Thyroid gland (tissue), 4 donors: Measurements from ENCODE around the gene AP1S3.

Experiments used
- POLR2A ChIP-seq, 2 donors: fragments of 450-650 bp; IDR thresholded peaks; one replicate each; pipeline ENCODE4 v1.6.1; 2017; ENCODE audit warnings: antibody characterized with exemption in 2 of 2, mild to moderate bottlenecking in 2 of 2, moderate library complexity in 1 of 2
- TF ChIP-seq, protein P1 (sequence below), 6 experiments: fragments of 200-600 bp in 3 of 6; fragments of 450-650 bp in 3 of 6; sonication (generic) in 3 of 6; IDR thresholded peaks; one replicate each; pipeline ENCODE4 v1.5.1; 2016 to 2019; ENCODE audit warnings: antibody characterized with exemption in 6 of 6, mild to moderate bottlenecking in 2 of 6, inconsistent platforms in 1 of 6, moderate library complexity in 1 of 6

DNA sequence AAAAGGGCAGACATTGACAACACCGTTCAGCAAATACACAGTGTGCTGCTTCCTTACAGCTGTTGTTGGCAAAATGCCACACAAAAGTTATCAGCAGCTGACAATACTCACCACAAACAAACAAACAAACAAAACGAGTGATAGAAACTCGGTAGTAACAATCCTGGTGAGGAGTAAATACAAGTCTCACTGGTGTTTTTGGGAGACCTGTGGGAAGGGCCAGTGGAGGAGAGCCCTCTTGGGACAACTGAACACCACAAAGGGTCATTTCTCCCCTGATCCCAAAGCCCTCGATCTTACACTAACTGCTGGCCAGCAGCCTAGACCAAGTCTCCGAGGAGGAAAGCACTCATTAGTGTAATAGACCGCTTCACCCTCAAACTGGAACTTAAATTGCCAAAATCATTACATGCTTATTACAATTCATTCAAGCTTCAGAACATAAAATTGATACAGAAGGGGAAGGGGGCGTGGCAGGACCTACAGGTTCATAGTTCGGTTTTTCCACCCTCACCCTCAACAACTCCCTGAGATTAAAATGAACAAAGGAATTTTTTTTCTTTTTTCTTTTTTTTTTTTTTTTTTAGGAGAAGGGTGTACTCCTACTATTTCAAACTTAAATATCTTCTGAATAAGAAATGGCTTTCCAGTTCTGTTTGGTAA, 5.0 kb downstream of the AP1S3 start:
- TF ChIP-seq, protein P1, sequence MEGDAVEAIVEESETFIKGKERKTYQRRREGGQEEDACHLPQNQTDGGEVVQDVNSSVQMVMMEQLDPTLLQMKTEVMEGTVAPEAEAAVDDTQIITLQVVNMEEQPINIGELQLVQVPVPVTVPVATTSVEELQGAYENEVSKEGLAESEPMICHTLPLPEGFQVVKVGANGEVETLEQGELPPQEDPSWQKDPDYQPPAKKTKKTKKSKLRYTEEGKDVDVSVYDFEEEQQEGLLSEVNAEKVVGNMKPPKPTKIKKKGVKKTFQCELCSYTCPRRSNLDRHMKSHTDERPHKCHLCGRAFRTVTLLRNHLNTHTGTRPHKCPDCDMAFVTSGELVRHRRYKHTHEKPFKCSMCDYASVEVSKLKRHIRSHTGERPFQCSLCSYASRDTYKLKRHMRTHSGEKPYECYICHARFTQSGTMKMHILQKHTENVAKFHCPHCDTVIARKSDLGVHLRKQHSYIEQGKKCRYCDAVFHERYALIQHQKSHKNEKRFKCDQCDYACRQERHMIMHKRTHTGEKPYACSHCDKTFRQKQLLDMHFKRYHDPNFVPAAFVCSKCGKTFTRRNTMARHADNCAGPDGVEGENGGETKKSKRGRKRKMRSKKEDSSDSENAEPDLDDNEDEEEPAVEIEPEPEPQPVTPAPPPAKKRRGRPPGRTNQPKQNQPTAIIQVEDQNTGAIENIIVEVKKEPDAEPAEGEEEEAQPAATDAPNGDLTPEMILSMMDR (IDR thresholded peaks at IDR 0.05), result no peak
- peak in 1 of 2 donors; percentile 23 for TF ChIP-seq POLR2A (IDR thresholded peaks at IDR 0.05)
